ENCODE results near the gene APOC3.
"Not testable (repeated sequence)": the region's sequence is repeated elsewhere in the genome, so short reads cannot be mapped to it uniquely, and the experiment has no call there.

The APOC3 gene

GRCh38 chr11:116832350-116833290, 2.9 kb downstream of the APOC3 start:
- DNase-seq, result no peak

GRCh38 chr11:116833491-116833815, 3.7 kb downstream of the APOC3 start:
- no peak for DNase-seq

- no peak for DNase-seq
Measured at GRCh38 chr11:116833816-116834534, 4.3 kb downstream of the APOC3 start.

- DNase-seq, result not testable (repeated sequence)
Measured at GRCh38 chr11:116834535-116835041, 4.9 kb downstream of the APOC3 start.

- peak; percentile 76 for DNase-seq
Measured at GRCh38 chr11:116835042-116835772, 5.5 kb downstream of the APOC3 start.

- peak; percentile 80 for DNase-seq
Measured at GRCh38 chr11:116835791-116836631, 6.3 kb downstream of the APOC3 start.

- DNase-seq, result no peak
Measured at GRCh38 chr11:116836632-116836991, 6.9 kb downstream of the APOC3 start.

GRCh38 chr11:116837231-116838091, 7.8 kb downstream of the APOC3 start, which contains the start of gene APOA1:
TSS of gene APOA1 (minus strand) at chr11:116837622. CDS start at chr11:116837387, 235 bp downstream.
- no peak for DNase-seq

- no peak for DNase-seq
Measured at GRCh38 chr11:116838321-116839084, 8.8 kb downstream of the APOC3 start.

- DNase-seq, result no peak
Measured at GRCh38 chr11:116840224-116840745, 10.6 kb downstream of the APOC3 start.

GRCh38 chr11:116840746-116841296, 11.1 kb downstream of the APOC3 start:
- DNase-seq, result no peak

- no peak for DNase-seq
Measured at GRCh38 chr11:116842117-116842516, 12.4 kb downstream of the APOC3 start.

GRCh38 chr11:116842909-116843308, 13.2 kb downstream of the APOC3 start:
- DNase-seq, result no peak

GRCh38 chr11:116843661-116844060, 14.0 kb downstream of the APOC3 start:
- DNase-seq, result no peak

- no peak for DNase-seq
Measured at GRCh38 chr11:116844722-116845121, 15.0 kb downstream of the APOC3 start.

GRCh38 chr11:116847612-116848011, 17.9 kb downstream of the APOC3 start:
- DNase-seq, result no peak

GRCh38 chr11:116849060-116849459, 19.4 kb downstream of the APOC3 start:
- no peak for DNase-seq

GRCh38 chr11:116849486-116849885, 19.8 kb downstream of the APOC3 start:
- peak; percentile 8 for DNase-seq

- peak; percentile 86 for DNase-seq
Measured at GRCh38 chr11:116851626-116852025, 21.9 kb downstream of the APOC3 start.
